Stimulated activated CD4-positive, alpha-beta T cell treated with anti-CD3 and anti-CD28 coated beads, Interleukin-2, amount 100 ng/mL, for 4 hours (primary cell): ENCODE data around the gene ZAR1.

Source experiments
- DNase-seq: peaks from one replicate; pipeline ENCODE4 v3.0.0-alpha.2; 2020; ENCODE audit warnings: low read depth

The ZAR1 gene

DNA sequence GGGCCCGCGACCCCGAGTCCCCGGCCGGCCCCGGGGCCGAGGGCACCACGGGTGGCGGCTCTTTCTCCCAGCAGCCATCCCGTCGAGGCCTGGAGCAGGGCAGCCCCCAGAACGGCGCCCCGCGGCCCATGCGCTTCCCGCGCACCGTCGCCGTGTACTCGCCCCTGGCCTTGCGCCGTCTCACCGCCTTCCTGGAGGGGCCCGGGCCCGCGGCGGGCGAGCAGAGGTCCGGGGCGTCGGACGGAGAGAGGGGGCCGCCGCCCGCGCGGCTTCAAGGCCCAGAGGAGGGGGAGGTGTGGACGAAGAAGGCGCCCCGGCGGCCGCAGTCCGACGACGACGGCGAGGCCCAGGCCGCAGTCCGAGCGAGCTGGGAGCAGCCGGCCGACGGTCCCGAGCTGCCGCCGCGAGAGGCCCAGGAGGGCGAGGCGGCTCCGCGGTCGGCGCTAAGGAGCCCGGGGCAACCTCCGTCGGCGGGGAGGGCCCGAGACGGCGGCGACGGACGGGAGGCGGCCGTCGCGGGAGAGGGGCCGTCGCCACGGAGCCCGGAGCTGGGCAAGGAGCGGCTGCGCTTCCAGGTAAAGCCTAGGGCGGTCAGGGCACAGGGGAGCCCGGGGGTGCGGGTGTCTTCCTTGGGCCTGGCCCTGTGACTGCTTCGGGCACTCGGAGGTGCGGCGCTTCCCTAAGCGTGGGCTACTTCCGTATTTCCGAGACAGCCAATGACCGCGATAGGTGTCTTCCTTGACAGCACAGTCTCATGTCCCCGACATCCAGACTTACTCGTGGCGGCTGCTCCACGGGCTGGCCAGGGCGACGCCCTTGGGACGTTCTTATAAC lies 845 bp downstream of the ZAR1 start:
- DNase-seq, result no peak

DNA sequence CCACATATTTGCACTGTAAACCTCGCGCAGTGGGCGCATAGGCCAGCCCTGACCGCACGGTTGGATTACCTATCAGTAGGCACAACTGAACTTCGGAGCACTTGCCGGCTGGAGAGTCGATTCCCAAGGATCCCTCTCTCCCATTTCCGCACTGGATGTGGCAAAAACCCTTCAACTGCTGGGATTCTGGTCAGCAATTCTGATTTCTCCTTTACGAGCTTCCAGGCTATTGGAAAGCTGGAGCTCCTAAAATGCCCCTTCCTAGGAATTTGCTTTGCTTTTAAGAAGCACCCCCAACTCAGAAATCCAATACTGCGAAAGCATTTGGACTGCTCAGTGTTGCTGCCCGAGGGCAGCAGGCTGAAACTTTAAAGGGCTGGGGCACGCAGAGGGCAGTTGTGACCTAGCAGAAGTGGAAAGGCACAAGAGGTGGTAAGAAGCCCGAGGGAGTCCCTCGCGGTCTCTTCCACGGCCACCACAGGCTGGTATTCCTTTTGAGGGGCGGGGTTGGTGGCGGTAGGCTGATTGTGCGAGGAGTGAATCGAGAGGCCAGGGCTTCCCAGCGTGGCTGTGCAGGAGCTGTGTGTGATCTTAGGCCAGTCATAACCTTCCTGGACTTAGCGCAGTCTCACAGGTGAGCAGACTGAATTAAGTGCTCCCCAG lies 1.6 kb downstream of the ZAR1 start:
- no peak for DNase-seq

DNA sequence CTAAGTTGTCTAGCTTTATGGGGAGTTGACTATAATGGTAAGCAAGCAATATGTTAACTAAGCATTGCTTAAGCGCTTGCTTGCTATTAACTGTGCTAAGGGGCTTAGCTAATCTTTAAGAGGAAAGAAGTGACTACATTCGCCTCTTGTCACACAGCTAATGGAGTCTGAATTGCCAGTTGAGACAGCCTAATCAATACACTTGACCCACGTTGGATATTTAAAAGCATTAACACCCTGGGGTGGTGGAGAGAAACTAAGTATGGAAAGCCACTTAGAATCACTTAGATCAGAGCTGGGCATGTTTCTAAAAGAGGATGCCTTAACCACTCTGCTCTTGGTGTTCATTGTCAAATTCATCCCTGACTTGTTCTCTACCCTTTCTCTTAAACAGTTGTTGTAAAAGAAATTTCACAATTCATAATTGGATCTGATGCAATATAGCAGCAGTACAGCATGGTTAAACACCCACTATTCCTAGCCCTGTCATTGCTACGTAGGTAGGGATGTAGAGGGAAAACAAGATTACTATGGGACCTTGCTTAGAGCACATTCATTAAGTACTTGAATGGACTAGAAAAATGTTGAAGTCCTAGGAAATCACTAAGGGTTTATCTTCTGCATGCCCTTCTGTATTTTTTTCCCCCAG lies 3.5 kb downstream of the ZAR1 start:
- DNase-seq, result no peak

DNA sequence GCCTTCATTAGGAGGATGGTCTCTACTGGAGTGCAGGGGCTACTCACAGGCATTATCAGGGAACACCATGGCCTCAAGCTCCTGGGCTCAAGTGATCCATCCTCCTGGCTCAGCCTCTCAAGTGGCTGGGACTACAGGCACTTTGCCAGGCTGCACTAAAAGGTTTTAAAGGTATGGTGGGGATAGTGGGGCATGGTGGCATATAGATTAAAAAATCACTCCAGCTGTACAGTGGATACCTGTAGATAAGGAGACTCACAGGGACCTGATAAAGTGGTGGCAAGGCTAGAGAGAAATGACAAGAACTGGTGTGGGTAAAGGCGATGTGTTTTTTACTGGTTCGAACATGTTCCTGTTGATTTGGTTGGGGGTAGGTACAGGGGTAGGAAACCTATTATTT lies 5.9 kb downstream of the ZAR1 start:
- no peak for DNase-seq

DNA sequence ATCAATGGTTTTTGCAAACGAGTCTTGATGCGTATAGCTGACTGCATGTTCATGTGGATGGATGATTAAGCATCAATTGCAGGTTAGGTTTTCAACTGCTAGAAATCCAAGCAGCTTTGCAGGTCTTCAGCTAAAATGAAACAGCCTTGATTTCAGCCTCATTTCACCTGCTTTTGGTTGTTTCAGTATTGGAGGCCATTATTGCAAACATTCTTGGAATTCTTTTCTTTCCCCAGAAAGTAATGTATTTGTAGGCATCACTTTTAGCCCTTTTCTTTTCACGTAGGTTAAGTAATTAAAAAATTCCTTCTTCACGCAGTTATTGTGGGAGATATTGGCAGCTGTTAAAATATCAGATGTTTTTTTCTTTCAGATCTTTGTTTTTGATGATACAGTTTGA lies 8.8 kb downstream of the ZAR1 start:
- no peak for DNase-seq

DNA sequence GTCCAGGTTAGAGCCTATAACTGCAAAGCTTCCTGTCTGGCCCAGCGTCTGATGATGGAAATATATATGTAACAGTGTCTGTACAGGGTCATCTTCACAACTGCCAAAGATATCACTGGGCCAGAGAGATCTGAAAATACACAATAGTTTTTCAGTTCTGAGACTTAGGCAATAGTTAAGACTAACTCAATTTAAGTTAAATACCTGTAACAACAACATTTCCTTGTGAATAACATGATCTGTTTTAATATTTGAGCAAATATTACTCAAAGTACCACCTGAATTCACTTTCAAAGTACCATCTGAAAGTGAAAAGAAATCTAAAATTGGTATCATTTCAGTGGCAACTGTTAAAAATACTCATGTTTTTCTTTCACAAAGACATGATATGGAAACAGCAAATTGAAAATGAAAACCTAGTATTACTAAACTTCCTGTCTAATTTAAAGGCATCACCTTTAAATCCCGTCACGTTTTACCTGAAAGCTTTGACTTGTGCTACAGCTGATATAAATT lies 9.6 kb downstream of the ZAR1 start:
- no peak for DNase-seq

DNA sequence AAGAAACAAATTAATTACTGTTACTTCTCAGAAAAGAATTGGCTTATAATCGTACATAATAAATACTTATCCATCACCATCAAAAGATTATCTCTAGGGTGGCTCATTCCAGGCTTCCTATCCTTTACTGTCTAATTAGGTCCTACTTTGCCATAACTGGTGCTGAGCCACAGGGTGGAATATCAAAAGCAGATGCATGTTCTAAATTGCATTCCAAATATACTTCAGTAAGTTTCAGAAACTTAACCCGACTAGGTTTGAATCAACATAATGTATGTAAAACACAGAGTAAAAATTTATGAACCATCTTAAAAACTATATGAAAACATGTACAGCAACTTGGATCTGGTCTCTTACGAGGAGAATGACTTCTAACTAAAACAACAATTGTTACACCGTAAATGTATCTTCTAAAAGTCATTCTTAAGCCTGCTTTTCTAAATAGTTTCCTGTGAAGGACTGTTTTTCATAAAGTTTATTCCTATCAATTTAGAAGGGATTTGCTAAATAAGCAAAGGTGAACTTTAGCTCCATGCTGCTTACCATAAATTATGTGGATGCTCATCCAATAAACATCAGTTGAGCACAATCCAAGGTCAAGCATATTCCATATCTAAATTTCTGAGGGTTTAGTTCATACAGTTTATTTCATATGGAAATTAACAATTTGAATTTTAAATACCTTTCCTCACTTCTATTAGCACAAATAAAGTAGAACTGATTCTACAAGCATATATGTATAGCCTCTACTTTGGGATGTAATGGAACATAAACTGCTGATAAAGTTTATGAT lies 13.4 kb downstream of the ZAR1 start:
- DNase-seq, result no peak

DNA sequence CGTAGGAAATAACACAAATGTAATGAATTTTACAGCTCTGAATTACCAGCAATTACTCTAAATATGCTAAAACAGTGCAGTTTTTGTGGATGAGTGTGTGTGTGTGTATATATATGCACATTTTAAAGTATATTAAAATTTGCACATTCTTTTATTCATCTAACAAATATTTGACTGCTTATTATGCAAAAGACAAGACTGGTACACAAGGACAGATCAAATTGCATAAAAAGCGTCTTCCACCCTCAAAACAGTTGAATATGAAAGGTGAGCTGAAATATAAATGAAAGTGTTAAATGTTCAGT lies 13.9 kb downstream of the ZAR1 start:
- DNase-seq, result no peak

DNA sequence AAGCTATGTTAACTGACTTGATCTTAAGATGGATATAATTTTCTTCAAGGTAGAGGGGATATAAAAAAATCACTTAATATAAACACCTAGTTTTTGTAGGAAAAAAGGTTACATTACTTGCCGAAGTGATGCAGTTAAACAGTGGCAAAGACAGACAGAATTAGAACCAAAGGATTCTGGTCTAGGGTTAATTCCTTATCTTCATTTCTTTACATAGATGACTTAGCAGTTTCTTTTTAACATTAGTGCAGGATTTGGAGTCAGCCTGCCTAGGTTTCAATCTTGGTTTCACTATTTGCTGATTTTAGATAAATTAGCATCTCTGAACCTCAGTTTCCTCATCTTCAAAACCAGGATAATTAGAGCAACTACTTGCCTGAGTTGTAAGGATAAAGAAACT lies 14.3 kb downstream of the ZAR1 start:
- DNase-seq, result no peak

DNA sequence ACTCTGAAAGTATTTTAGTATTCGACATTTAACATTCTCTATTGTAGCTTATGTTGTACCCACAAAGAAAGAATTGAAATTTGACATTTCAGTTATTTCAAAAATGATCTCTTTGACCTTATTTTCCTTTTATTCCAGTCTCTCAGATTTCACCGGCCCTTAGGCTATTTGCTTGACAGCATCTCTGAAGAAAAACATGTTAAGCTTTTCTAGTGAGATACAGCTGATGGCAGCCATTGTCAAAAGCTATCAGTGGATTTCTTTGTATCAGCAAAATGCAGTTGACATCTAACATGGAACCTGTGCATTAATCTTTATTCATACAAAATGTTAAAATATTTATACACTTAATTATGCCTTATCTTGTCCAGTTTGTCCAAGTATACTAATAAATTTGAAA lies 16.7 kb downstream of the ZAR1 start:
- DNase-seq, result no peak

DNA sequence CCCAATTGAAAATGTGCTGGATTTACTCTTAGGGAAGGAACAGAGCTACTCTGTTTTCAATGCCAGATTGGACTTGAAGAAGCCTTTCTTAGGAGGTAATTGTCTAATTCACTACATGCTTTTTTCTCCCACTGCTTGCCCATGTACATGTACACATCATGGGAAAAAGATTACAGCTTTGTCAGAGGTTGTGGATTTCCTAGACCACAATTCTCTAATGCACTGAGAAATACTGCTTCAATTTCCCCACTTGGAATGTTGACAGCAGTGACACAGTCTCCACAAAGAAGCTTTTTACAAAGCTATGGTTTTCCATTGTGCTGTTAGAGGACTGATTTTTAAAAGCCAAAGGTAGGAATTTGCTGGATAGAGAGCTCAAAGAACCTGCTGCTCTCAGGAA lies 19.5 kb downstream of the ZAR1 start:
- DNase-seq, result no peak

DNA sequence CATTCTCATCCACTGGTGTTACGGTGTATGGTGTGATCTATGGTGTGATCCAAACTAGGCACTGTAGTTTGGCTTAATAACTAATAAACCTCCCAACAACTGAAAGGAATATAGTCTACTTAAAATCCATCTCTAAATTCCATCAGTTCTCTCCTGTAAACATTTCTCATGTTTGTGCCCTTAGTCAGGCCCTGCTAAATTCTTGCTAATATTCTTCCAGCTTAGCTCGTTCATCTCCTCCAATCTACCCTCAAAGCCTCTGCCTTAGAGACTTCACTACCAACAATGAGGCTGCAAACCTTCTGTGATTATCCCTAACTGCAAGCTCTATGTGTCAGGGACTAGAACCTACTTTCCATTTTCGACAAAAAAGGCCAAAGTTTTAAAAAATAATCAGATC lies 28.1 kb downstream of the ZAR1 start:
- no peak for DNase-seq

DNA sequence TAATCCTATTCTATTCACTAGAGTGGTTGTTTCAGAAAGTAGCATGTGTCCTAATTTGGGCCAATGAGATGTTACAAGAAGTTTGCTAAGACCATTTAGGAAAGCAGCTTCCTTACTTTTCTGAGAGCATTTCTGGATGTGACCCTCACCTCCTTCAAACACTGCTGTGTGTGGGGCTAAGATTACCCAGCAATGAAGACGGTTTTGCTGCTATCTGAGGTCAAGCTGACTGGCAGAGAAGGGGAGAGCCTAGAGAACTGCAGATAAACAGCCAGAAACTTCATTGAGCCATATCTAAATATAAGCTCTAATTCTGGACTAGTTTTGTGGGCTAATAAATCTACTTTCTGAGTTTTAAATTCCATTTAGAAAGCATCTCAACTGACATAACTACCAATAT lies 36.4 kb downstream of the ZAR1 start:
- no peak for DNase-seq

DNA sequence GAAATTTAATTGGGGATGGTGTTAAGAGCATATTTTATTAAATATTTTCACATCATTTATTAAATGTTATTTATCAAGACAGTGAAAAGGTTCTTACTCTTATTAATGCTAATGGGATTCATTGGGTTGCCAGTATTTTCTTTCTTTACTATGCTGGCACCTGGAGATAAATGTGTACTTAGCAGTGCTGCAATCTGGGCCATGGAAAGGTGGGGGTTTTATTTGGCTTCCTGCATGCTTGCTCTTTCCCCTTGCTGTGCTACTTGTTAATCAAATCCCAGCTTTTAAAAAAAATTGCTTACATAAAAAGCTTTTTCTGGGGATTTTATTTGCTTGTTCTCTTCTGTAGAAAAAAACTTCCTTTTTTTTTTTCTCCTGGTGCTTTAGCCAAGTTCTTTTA lies 48.3 kb downstream of the ZAR1 start:
- DNase-seq, result no peak

DNA sequence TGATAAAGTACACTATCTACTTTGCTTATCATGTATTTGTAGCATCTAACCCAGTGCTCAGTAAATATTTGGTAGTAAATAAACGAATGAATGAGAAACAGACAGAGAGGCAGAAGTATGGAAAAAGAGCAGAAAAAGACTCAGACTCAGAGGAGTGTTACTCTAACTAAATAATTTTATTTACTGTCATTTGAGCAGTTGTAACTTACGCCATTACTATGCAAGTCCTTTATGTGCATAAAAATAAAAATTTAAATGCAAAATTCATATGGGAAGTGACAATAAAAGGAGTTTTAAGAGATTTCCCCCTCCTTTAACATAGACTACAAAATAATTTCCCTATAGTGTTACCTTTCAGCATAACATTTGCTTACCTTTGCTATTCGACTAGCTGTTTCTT lies 49.5 kb downstream of the ZAR1 start:
- no peak for DNase-seq

DNA sequence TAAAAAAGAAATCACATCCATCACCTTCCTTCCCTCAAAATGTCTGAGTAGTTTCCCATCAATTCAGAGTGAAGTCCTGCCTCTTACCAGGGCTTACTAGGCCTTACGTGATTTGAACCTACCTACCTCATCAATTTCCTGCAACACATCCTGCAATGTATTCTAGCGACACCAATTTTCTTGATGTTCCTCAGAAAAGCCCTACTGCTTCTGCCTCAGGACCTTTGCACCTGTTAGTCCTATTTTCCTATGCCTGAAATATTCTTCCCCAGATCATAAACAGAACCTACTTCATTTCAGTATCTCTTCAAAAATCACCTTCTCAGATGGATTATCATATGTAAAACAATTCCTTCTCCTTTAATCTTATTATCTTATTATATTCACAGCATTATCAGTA lies 52.8 kb downstream of the ZAR1 start:
- no peak for DNase-seq

DNA sequence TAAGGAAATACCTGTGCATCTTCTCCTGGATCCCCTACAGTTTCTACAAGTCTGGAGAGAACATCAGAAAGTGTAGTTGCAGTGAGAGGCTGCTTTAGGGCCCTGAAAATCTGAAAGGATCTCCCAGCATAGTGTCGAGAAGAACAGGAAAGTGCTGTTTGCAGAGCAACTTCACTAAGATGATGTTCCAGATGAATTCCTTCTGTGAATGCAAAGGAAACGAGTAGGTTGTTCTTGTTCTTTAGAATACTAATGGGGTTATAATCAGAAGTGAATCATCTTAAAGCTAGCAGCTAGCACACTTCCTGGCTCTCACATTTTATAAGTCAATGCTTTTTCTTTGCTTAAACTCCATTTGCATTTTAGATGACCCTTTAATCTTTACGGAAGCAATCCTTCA lies 53.7 kb downstream of the ZAR1 start:
- no peak for DNase-seq
